GM20000 (cell line): ENCODE results near the gene PRKN.
"Not testable (repeated sequence)": the region's sequence is repeated elsewhere in the genome, so short reads cannot be mapped to it uniquely, and the experiment has no call there.

Source experiments
- DNase-seq: peaks from one replicate; pipeline ENCODE4 v3.0.0; 2012; ENCODE audit warnings: low spot score
- CTCF ChIP-seq: IDR thresholded peaks from 2 replicates; pipeline ENCODE4 v1.5.1; 2012; ENCODE audit warnings: mild to moderate bottlenecking, control low read depth; ENCODE audit errors: extremely low read depth, missing control alignments

The PRKN gene

GRCh38 chr6:161876231-161876630 lies 851.3 kb downstream of the PRKN start:
- no peak for TF ChIP-seq CTCF
- DNase-seq, result no peak

- no peak for TF ChIP-seq CTCF
Observed at GRCh38 chr6:161870236-161870901, 857.2 kb downstream of the PRKN start.

GRCh38 chr6:161869491-161869890 lies 858.1 kb downstream of the PRKN start:
- no peak for TF ChIP-seq CTCF
- DNase-seq, result no peak

More at GRCh38 chr6:161870236-161870901, 857.2 kb downstream of the PRKN start:
- DNase-seq, result no peak

- TF ChIP-seq CTCF, result no peak
- no peak for DNase-seq
Observed at GRCh38 chr6:161866570-161866969, 861.0 kb downstream of the PRKN start.

GRCh38 chr6:161861061-161861460 lies 866.5 kb downstream of the PRKN start:
- not testable (repeated sequence) for DNase-seq

GRCh38 chr6:161853657-161854056 lies 873.9 kb downstream of the PRKN start:
- DNase-seq, result no peak
- TF ChIP-seq CTCF, result no peak

- DNase-seq, result not testable (repeated sequence)
Observed at GRCh38 chr6:161851486-161851885, 876.1 kb downstream of the PRKN start.

GRCh38 chr6:161850562-161850961 lies 877.0 kb downstream of the PRKN start:
- no peak for DNase-seq
- no peak for TF ChIP-seq CTCF
